SKM-1 treated with dmso at 0.1 percent for 144 hours (cell line): ENCODE measurements around the gene PDZD4.

ENCODE experiments used
- DNase-seq: peaks from one replicate; lab custom pipeline; 2025; ENCODE audit not compliant: unreplicated experiment; lab: John Stamatoyannopoulos, UW

Gene PDZD4

DNA sequence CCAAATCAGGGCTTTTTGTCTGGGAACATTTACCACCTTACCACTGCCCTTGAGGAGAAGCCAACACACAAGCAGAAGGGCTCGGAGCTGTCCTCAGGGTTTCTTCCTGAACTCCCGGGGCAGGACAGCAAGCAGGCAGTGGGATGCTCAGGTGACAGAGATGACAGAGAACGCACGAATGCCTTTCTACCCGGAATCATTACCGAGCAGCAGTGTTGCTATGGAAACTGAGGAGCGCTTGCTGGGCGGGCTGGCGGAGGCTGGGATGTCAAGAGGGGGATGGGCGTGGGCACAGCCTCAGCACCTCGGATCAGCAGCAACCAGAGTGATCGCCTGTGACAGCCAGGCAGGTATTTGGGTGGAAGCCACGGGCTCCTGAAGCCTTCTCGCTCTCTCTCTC lies 18.1 kb downstream of the PDZD4 start:
- no peak for DNase-seq

GRCh38 chrX:153807976-153808375 lies 22.4 kb downstream of the PDZD4 start:
- no peak for DNase-seq

DNA sequence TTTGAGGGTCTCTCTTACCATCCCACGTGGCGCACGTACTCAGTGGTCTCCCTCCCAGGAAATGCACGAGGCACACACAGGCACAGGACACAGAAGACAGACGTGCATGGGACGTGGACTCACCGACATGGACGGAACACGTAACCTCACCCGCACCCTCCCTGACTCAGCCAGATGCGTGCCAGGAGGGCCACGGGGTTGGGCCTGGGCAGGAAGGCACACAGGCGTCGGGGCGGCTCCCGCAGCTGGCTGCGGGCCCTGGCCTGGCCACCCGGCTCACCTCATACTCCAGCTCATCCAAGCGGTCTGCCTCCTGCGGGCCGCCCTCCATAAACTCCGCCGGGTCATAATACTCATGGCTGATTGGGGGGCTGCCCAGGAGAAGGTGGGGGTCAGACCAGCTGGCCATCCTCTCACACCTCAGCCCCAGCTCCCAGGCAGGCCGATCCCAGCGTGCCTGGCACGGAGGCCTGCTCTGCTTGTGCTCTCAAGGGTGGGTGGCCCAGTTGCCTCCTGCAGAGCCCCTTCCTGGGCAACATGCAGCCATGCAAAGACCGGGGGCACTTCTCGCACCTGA lies 23.3 kb downstream of the PDZD4 start:
- no peak for DNase-seq

- DNase-seq: no peak
Measured at GRCh38 chrX:153805436-153805835, 24.9 kb downstream of the PDZD4 start.

GRCh38 chrX:153804621-153805020 lies 25.7 kb downstream of the PDZD4 start:
- no peak for DNase-seq

- no peak for DNase-seq
Measured at GRCh38 chrX:153804100-153804595, 26.2 kb downstream of the PDZD4 start.

DNA sequence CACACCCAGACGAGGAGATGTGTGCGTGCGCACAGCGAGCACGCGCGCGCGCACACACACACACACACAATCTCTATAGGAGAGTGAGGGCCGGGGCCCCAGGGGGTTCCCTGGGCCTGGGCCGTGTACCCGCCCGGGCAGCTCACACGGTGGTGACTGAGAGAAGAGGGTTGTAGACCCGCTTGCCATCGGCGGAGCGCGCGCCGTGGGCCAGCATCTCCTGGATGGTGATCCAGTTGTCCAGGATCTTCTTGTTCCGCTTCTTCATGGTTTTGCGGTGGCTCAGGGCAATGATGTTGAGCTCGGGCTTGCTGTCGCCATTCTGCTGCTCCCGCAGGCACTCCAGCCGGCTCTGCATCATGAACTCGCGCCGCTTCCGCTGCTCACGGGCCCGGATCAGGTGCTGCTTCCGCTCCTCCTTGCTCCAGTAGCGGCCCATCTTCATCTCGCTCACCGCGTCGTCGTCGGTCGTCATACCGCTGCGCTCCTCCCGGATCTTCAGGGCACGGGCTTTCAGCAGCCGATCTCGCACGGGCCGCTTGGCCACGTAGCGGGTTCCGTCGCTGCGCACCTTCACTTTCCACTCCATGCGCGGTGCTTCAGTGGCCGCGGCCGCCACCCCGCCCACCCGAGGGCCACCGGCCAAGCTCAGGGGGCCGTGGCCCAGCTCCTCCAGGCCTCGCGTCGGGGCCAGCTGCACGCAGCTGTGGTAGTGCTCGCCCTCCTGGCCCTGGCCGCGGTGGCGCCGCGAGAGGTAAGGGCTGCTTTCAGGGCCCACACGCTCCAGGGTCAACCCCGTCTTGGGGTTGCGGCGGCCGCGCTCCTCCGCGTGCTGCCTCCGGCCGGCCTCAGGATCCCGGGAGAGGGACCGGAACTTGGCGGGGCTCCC lies 26.9 kb downstream of the PDZD4 start:
- no peak for DNase-seq

- no peak for DNase-seq
Measured at GRCh38 chrX:153802513-153803045, 27.8 kb downstream of the PDZD4 start.

GRCh38 chrX:153801669-153802068 lies 28.7 kb downstream of the PDZD4 start:
- DNase-seq: no peak

GRCh38 chrX:153800746-153801145 lies 29.6 kb downstream of the PDZD4 start:
- no peak for DNase-seq

GRCh38 chrX:153800177-153800722 lies 30.1 kb downstream of the PDZD4 start:
- DNase-seq: no peak

DNA sequence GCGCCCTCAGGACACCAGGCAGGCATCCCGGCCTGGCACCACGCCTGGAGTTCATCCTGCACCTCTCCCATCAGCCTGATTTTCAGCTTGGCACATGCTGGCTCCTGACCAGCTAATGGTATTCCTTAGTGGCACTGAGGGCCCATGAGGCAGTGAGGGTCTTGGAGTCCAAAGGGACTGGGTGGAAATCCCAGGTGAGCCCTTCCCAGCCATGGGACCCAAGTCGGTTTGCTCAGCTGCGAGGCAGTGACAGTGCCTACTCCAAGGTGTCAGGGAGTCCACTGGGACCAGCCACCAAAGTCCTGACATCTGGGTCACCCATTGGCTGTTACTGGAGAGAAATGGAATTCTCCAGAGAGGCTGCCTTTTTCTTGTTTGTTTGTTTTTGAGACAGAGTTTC lies 31.0 kb downstream of the PDZD4 start:
- no peak for DNase-seq

GRCh38 chrX:153797415-153798015 lies 32.8 kb downstream of the PDZD4 start:
- DNase-seq: no peak

DNA sequence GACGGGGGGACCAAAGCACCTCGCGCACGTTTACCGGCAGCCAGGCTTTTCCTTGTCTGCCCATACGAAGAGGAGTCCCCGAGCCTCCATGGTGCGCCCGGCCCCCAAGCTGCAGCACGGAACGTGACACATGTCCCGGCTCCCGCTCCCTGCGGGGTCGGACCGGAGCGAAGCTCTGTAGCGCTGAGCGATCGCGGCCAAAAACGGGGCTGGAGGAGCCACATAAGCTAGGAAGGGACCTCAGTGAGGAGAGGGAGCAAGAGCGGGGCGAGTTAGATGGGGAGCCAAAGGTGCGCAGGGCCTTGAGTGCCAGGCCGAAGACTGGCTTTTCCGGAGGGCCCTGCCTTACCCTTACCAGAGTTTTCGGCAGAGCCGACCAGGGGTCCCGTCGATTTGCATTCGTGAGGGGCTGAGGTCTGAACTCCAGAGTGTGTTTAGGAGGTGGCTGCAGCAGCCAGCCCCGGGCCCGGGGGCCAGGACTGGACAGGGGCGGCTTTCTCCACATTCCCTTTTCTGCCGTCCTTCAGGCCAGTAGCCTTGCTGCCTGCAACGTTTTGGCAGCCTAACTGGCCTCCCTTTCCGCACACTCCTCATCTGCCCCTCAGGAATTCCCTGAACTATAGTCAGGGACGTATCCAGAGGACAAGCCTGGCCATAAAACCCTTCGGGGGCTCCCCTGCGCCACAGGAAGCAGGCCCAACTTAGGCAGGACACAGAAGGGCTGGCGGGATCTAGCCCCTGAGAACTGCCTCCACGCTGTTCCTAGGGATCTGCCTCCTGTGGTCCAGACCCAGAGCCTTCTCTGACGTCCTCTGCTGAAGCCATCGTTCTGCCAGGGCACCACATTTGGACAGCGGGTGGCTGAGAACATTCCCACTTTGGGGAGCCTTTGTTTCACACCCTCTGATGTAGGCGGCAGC lies 35.2 kb downstream of the PDZD4 start:
- DNase-seq: no peak

DNA sequence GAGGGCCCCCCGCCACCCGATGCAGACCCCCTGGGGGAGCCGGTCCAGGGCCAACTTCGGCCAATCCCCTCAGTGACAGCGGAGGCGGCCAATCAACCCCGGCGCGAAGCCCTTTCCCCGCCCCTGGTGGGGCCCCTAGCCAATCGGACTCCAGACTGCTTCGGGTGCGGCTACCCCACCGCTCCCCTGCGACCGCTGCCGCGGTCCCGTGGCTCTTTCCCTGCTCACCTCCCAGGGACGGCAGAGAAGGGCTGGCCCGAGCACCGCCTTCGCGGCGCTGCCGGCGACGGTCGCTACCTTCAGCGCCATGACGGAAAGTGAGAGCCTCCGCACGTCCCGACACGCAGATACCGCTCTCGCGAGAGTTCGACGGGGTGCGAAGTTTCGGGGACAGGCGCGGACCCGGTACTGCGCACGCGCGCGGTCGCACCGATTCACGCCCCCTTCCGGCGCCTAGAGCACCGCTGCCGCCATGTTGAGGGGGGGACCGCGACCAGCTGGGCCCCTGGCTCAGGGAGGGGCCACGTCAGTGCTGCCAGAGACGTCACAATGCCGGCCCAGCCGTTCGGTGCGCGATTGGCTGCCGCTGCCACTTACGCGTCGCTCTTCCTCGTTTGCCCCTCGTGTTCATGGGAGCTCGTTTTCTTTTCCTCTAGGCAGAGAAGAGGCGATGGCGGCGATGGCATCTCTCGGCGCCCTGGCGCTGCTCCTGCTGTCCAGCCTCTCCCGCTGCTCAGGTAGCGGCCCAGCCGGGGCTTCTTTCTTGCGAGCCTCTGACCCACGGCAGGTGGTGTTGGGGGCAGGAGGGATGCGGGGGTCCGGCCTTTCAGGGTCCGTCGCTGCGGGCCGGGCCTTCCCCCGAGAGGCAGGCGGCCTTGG lies 36.1 kb downstream of the PDZD4 start, which contains the start of the genes IDH3G and SSR4:
Gene IDH3G, minus strand, starts transcription at position 358 of the 879 bp plus-strand sequence. Its CDS starts 49 bp downstream, at position 309.
Gene SSR4, plus strand, starts transcription at position 651 of the 879 bp plus-strand sequence. Its CDS starts 20 bp downstream, at position 671.
- peak; percentile 87 for DNase-seq

DNA sequence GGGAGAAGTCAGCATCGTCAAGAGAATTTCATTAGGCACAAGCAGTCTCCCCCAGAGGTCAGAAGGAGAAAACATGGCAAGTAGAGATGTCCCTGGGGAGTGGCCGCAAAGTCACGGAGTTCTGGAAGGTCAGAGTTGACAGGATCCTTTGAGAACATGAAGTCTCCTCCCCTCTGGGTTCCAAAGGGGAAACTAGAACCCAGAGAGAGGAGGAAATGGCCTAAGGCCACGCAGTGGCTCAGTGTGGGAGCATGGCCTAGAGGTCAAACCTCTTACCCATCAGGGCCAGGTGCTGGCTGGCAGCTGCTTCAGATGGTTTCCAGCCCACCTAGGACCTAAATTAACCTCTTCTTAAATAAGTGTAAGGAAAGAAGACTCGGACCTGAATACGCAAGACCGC lies 37.1 kb downstream of the PDZD4 start:
- DNase-seq: peak; percentile 10

GRCh38 chrX:153792368-153792767 lies 38.0 kb downstream of the PDZD4 start:
- no peak for DNase-seq

DNA sequence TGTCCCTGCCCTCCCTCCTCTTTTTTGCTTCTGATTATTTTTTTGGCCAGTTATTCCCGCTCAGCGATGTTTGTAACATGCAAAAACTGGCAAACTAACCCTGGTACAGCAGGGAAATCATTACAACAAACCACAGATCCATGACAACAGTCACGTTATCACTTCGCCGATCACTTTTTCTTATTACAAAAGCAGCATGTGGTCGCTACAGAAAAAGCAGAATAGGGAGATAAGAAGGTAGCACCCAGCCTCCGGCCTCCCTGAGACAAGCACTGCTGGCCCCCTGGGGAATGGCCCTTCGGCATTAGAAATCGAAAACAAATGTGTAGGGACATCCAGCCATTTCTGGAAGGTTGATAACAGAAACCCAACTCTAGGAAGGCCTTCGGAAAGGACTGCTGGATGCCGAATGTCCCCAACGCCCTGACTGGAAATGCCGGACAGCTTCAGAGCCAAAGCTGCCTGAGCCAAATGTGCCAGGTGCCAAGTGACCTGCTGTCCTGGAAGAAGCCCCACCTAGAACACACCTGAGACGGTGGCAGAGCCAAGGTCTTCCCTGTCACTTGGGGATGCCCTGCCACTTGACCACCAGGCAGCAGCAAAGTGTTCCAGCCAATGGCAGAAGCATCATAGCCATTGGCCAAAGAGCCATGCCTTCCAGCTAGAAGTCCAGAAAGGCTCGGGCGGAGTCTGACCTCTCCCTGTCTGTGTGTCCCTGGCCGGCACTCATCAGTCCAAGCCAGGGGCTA lies 39.1 kb downstream of the PDZD4 start:
- DNase-seq: no peak
